Activated naive CD8-positive, alpha-beta T cell treated with anti-CD3 and anti-CD28 coated beads, Interleukin-2, amount 50 U/mL, for 24 hours (primary cell): ENCODE data around the gene SEZ6L.

Experiments used
- ATAC-seq: fragments of 150-1000 bp; cut with Tn5 transposase; one replicate; pipeline ENCODE4 v1.10.0; 2021
- DNase-seq: peaks from one replicate; pipeline ENCODE4 v3.0.0; 2021
- H3K27ac Mint-ChIP-seq: one replicate; pipeline ENCODE4 v1.8.0; 2021; ENCODE audit warnings: mild to moderate bottlenecking, mixed read lengths
- H3K27me3 Mint-ChIP-seq: one replicate; pipeline ENCODE4 v1.8.0; 2021; ENCODE audit warnings: mixed read lengths
- H3K36me3 Mint-ChIP-seq: one replicate; pipeline ENCODE4 v1.8.0; 2021; ENCODE audit warnings: low read depth, mixed read lengths
- H3K4me1 Mint-ChIP-seq: one replicate; pipeline ENCODE4 v1.8.0; 2021; ENCODE audit warnings: mixed read lengths
- H3K4me3 Mint-ChIP-seq: one replicate; pipeline ENCODE4 v1.8.0; 2021; ENCODE audit warnings: mild to moderate bottlenecking, moderate library complexity, mixed read lengths
- H3K9me3 Mint-ChIP-seq: one replicate; pipeline ENCODE4 v1.8.0; 2021; ENCODE audit warnings: mixed read lengths

The SEZ6L gene

DNA sequence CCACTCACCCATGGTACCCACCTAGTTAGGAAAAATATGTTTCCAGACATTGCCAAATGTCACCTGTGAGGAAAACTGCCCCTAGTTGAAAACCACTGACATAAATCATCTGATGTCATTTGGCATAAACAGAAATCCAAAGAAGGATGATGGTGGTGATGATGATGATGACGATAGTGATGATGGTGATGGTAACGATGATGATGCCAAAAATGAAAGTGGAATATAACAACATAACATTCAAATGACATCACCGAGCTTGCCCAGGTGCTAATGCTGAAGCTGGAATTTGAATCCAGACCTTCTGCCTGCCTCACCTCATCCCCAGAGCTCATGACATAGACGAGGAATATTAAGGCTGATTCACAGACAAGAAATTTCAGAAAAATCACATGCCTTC is 167.5 kb downstream of the SEZ6L start:
- Mint-ChIP-seq H3K9me3 (no peaks in the 10 kb centered on the region), H3K36me3 (no peaks in the 10 kb centered on the region), H3K4me3 (no peak overlapping the region), H3K27ac (no peak overlapping the region), H3K27me3 (peaks cover 22% of the 10 kb centered on the region), H3K4me1 (no peaks in the 10 kb centered on the region)
- ATAC-seq (no peak), DNase-seq (no peak)

DNA sequence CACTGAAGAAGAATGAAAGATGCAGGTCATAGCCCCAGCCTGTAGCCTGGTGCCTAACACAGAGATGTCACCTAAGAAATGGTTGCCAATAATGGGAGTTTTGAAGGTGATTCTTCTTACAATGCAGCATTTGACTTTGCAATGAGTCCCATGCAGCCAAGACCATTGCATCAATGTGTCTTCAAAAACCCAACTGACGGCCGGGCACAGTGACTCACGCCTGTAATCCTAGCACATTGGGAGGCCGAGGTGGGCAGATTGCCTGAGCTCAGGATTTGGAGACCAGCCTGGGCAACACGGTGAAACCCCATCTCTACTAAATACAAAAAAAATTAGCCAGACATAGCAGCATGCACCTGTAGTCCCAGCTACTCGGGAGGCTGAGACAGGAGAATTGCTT is 170.5 kb downstream of the SEZ6L start:
- peaks cover 29% of the 10 kb centered on the region for H3K27me3 Mint-ChIP-seq

DNA sequence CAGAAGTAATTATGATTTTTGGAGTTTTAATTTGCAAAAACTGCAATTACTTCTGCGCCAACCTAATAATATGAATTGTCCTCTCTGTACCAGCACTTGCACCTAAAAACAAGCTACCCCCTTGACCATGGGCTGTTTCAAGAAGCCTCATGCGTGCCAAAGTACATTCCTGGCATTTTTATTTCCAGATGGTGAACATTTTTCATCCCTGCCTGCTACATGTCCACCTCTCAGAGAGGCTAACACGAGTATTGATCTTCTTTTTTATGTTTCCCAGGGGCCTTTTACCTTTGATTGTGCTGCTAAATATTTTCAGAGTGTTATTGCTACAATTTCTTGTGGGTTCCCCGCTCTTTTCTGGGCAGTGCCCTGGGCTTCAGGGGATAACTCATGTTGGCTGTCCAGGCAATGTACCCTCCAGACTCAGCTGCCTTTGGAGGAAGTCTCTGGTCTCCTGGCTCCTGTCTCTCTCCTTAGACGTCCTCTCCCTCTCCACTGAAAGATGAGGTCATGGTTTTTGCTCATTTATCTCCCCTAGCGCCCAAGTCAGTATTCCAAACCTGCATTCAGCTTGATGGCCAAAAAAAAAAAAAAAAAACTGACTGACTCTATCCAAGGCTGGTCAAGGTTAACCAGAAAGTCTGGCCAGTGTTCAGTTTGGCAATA is 173.6 kb downstream of the SEZ6L start:
- no peak for ATAC-seq
- peaks cover 27% of the 10 kb centered on the region for H3K27me3 Mint-ChIP-seq
- no peaks in the 10 kb centered on the region for H3K36me3 Mint-ChIP-seq
- no peak for DNase-seq
- no peak overlapping the region for H3K27ac Mint-ChIP-seq
- H3K4me3 Mint-ChIP-seq, result no peak overlapping the region
- no peaks in the 10 kb centered on the region for H3K9me3 Mint-ChIP-seq
- no peaks in the 10 kb centered on the region for H3K4me1 Mint-ChIP-seq

More for the DNA sequence above, 170.5 kb downstream of the SEZ6L start:
- H3K4me3 Mint-ChIP-seq, result no peak overlapping the region
- no peaks in the 10 kb centered on the region for H3K9me3 Mint-ChIP-seq
- H3K27ac Mint-ChIP-seq, result no peak overlapping the region
- H3K4me1 Mint-ChIP-seq, result no peaks in the 10 kb centered on the region
- DNase-seq (no peak), ATAC-seq (no peak)
- H3K36me3 Mint-ChIP-seq, result no peaks in the 10 kb centered on the region

DNA sequence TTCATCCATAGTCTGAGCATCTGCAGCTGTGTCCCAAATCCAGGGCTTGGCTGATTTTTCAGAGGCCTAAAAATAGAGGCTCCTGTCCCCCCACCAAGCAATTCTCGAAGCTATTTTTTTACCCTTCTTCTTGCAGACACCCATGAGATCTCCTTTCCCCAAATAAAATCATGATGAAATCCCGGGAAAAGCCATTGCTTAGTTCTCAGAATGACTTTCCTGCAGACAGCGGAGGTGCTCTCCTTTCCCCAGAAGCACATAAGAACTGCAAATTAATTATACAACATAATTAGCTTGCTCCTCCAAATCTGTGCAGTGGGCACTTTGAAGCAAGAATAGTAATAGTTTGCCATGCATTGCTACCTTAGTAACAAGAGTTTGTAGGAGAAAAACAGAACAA is 176.2 kb downstream of the SEZ6L start:
- H3K4me3 Mint-ChIP-seq, result no peak overlapping the region
- H3K27me3 Mint-ChIP-seq, result peaks cover 22% of the 10 kb centered on the region
- ATAC-seq (no peak), DNase-seq (no peak)
- H3K4me1 Mint-ChIP-seq, result no peaks in the 10 kb centered on the region
- no peak overlapping the region for H3K27ac Mint-ChIP-seq
- H3K9me3 Mint-ChIP-seq, result no peaks in the 10 kb centered on the region
- no peaks in the 10 kb centered on the region for H3K36me3 Mint-ChIP-seq

DNA sequence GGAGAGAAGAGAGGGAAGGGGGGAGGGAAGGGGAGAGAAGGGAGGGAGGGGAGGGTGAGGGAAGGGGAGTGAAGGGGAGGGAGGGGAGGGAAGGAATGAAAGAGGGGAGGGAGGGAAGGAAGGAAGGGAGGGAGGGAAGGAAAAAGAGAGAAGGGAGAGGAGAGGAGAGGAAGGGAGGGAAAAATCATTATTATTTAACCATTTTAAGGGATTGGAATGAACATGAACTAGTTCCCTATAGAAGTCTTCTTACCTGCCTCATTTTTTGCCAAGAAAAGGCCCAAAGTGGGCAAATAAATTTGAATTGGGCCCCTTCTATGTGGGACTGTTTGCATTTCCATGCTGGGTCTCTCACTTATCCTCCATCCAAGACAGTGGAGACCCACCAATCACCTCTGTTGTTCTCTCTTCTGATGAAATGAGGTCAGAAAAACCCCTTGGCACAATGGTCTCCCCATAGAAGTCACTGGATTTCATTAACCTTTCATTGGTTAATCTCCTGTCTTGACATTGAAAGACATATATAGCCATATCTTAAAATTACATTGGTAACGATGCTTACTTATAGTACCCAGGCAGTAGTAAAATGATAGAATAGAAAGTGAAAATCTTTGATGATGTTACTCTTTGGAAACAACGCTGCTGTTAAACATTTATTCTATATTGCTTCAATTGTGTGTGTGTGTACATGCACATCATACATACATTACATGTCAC is 179.7 kb downstream of the SEZ6L start:
- ATAC-seq, result no peak
- Mint-ChIP-seq H3K9me3 (no peaks in the 10 kb centered on the region), H3K4me1 (no peaks in the 10 kb centered on the region), H3K36me3 (no peaks in the 10 kb centered on the region), H3K27me3 (peaks cover 11% of the 10 kb centered on the region), H3K27ac (no peak overlapping the region), H3K4me3 (no peak overlapping the region)
- no peak for DNase-seq

DNA sequence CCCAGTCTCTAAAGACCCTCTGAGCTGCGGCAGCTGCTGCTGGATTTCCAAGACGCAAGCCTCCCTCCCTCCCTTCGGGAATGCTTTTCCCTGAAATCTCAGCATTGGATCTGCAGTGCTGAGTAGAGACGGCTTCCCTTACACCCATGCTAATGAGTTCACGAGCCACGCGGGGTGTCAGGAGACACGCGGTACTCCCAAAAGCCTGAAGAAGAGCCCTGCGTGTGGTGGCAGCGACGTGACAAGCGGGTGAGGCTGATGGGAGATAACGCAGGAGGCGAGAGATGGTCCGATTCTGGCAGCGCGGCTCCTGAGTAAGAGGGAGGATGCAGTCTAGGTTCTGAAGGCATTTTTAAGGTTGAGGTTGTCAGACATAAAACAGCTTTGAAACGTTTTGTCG is 185.4 kb downstream of the SEZ6L start:
- H3K4me3 Mint-ChIP-seq, result no peak overlapping the region
- DNase-seq, result no peak
- H3K27ac Mint-ChIP-seq, result no peak overlapping the region
- no peaks in the 10 kb centered on the region for H3K27me3 Mint-ChIP-seq
- no peaks in the 10 kb centered on the region for H3K4me1 Mint-ChIP-seq
- no peaks in the 10 kb centered on the region for H3K9me3 Mint-ChIP-seq
- no peaks in the 10 kb centered on the region for H3K36me3 Mint-ChIP-seq
- ATAC-seq, result no peak

DNA sequence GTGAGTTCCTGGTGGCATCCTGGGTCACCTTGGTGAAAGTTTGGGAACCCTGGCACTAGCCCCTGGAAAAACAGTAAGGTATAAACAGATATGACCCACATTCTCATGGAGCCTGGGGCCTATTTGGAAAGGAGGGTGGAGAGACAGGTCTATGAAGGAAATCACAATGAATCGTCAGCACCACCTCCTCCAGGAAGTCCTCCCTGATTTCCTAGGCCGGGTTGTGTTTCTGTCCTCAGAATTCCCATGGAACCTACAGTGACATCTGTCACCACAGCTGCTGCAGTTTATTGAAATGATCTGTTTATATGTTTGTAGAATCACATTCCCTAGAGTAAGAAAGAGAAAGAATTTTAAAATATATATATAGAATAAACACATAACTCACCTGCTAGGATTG is 188.0 kb downstream of the SEZ6L start:
- H3K27ac Mint-ChIP-seq, result no peak overlapping the region
- DNase-seq (no peak), ATAC-seq (no peak)
- no peaks in the 10 kb centered on the region for H3K9me3 Mint-ChIP-seq
- H3K27me3 Mint-ChIP-seq, result peaks cover 8% of the 10 kb centered on the region
- H3K36me3 Mint-ChIP-seq, result no peaks in the 10 kb centered on the region
- no peak overlapping the region for H3K4me3 Mint-ChIP-seq
- peaks cover 6% of the 10 kb centered on the region for H3K4me1 Mint-ChIP-seq

DNA sequence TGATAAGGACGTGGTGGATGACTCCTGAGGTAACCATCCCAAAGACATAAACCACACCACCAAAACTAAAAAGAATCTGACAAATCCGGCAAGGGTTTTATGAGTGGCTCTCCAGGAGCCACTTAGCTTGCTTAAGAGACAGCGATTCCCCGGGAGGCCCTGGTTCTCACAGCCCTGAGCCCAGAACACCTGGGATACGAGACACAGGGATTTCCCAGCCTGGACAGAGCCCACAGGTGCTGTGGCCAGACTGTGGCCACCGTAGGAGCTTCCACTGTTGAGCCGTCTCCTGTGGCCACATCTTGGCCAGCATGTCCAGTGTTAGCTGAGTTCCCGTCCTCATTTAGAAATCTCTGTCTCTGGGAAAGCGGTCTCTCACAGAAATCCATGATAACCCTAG is 188.6 kb downstream of the SEZ6L start:
- Mint-ChIP-seq H3K4me1 (peaks cover 6% of the 10 kb centered on the region), H3K36me3 (no peaks in the 10 kb centered on the region), H3K4me3 (no peak overlapping the region), H3K27me3 (peaks cover 13% of the 10 kb centered on the region), H3K27ac (no peak overlapping the region), H3K9me3 (no peaks in the 10 kb centered on the region)
- ATAC-seq, result no peak
- no peak for DNase-seq

DNA sequence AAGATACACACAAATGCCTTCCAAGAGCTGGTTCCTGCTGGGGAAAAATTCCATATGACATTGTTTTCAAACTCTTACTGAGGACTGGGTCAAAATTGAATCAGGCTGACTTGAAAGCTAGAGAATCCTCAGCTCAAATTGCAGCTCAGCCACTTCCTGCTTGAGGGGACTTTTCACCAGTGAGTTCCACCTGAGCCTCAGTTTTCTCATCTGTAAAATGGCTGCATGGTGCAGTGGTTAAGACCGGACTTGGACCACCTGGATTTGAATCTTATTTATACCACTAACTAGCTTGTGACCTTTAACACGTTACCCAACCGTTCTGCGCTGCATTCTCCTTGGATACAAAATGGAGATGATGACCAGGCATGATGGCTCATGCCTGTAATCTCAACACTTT is 189.9 kb downstream of the SEZ6L start:
- Mint-ChIP-seq H3K4me1 (peaks cover 6% of the 10 kb centered on the region), H3K27me3 (peaks cover 14% of the 10 kb centered on the region), H3K4me3 (no peak overlapping the region), H3K36me3 (no peaks in the 10 kb centered on the region), H3K9me3 (no peaks in the 10 kb centered on the region), H3K27ac (no peak overlapping the region)
- ATAC-seq (no peak), DNase-seq (no peak)

DNA sequence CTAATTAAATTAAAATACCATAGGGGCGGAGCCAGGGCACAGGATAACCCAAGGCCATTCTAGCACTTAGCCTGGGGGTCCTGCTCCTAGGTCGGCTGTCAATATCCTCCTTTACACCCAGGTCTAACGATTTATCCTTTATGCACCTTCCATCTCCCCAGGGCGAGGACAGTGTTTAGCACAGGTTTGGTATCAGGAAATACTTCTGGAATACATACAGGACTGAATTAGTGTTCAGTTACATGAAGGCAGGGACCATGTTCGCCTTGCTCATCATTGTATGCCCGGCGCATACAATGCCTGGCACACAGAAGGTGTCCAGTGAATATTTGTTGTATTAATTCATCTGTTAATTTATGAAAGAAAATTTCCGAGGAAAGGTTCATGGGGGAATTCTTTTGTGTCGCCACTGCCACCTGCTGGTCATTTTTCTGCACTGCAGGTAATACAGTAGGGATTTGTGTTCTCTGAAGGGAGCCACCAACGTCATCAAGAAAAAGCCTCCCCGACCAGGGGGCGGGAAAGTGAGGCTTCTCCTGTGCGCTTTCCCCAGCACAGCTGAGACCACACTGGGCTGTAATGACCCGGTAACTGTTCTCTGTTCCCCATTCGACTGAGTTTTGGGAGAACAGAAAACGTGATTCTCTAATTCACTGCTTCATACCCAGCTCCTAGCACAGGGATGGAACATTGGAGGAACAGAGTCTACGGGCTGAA is 191.1 kb downstream of the SEZ6L start:
- DNase-seq (peak; percentile 69), ATAC-seq (peak; percentile 77)
- H3K4me1 Mint-ChIP-seq, result peaks cover 6% of the 10 kb centered on the region
- no peaks in the 10 kb centered on the region for H3K9me3 Mint-ChIP-seq
- no peak overlapping the region for H3K27ac Mint-ChIP-seq
- H3K4me3 Mint-ChIP-seq, result peak overlapping the region; percentile 46
- H3K27me3 Mint-ChIP-seq, result peaks cover 14% of the 10 kb centered on the region
- H3K36me3 Mint-ChIP-seq, result no peaks in the 10 kb centered on the region

DNA sequence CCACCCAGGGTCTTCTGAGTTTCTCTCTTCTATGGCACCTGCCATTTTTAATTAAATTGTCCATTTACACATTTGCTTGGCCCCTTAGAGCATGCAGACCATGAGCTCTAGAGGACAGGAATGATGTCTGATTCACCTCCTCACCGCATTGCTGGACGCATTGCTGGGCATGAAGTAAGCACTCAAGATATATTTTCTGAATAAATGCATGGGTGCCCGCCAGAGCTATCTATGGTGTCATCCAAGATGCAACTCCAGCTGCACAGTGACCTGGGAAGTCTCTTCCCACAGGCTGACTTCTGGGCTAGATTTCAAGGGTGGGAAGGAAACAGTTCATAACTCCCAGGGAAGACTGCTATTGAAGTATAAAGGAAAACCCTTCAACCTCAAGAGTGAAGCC is 193.2 kb downstream of the SEZ6L start:
- ATAC-seq, result no peak
- Mint-ChIP-seq H3K4me1 (peaks cover 6% of the 10 kb centered on the region), H3K27ac (no peak overlapping the region), H3K36me3 (no peaks in the 10 kb centered on the region), H3K9me3 (no peaks in the 10 kb centered on the region), H3K4me3 (no peak overlapping the region), H3K27me3 (peaks cover 14% of the 10 kb centered on the region)
- DNase-seq, result no peak

DNA sequence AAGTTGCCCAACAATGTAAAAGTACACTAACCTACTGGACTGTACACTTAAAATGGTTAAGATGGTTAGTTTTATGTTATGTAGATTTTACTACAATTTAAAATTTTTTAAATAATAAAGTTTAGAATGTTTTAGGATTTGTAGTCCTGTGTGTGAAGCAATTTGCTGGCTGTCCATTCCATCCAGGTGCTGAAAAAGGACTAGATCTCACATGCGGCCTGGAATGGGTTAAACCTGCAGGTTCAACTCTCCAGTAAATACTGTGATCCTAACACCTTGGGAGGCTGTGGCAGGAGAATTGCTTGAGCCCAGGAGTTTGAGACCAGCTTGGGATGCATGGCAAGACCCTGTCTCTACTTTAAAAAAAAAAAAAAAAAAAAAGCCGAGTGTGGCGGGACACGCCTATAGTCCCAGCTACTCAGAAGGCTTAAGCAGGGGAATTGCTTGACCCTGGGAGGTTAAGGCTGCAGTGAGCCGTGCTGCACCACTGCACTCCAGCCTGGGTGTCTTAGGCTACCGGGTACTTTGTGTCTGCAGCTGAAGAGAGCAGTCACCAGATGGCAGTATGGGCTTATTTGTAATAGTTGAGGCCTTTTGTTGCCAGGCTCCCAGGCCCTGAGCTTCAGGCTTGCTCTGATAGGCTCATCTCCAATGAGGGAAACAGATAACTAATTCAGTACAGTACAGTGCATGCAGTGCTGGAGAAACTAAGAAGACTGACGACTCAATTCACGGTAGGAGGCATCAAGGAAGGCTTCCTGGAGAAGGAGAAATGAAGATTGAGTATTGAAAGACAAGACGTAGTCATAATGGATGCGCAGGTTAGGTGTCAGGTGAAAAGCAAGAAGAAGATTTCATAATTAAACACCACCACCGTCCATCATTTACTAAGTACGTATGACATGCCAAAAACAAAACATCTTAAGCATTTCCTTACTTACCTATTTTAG is 195.1 kb downstream of the SEZ6L start:
- Mint-ChIP-seq H3K27me3 (peaks cover 16% of the 10 kb centered on the region), H3K27ac (no peak overlapping the region), H3K9me3 (no peaks in the 10 kb centered on the region), H3K4me1 (peaks cover 6% of the 10 kb centered on the region), H3K4me3 (no peak overlapping the region), H3K36me3 (no peaks in the 10 kb centered on the region)
- DNase-seq (peak; percentile 42), ATAC-seq (peak; percentile 83)

DNA sequence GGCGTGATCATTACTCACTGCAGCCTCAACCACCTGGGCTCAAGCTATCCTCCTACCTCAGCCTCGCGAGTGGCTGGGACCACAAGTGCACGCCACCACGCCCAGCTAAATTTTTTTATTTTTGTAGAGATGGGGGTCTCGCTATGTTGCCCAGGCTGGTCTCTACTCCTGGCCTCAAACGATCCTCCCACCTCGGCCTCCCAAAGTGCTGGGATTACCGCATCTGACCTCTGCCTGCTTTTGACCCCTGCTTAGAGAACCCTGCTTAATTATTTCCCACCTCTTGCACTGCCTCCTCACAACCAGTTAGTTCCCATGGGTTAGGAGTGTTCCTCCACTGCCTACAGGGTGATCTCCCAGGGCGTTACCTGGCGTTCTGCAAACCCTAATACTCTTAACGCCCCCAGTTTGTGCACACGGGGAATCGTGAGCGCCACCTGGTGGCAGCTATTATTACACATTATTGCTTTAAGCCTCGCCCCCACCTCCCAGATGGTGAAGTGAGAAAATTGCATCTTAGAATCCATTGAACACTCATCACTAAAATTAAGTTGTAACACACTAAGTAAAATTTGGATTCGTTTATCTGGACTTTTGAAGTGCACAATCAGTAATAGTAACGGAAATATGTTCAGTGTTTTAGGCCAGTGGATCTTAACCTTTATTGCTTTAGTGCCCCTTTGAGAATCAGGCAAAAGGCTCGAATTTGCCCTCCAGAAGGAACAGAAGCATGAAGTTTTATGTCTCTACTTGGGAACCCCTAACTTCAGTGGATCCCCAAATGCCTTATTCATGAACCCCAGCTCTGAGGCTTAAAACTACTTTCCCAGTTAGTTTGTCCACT is 198.4 kb downstream of the SEZ6L start:
- ATAC-seq (peak; percentile 33), DNase-seq (peak; percentile 72)
- H3K9me3 Mint-ChIP-seq, result no peaks in the 10 kb centered on the region
- no peak overlapping the region for H3K4me3 Mint-ChIP-seq
- H3K27me3 Mint-ChIP-seq, result peaks cover 6% of the 10 kb centered on the region
- H3K36me3 Mint-ChIP-seq, result no peaks in the 10 kb centered on the region
- no peak overlapping the region for H3K27ac Mint-ChIP-seq
- no peaks in the 10 kb centered on the region for H3K4me1 Mint-ChIP-seq
